ENCODE data around the gene CDHR4. TPM values are rescaled to one million over a fixed set of nuclear protein-coding genes. Genes with fewer than 3 reads are reported as not detected.

The CDHR4 gene
- total RNA-seq, 2 experiments from 2014 or later, result 0.17 TPM; not detected in 1

DNA sequence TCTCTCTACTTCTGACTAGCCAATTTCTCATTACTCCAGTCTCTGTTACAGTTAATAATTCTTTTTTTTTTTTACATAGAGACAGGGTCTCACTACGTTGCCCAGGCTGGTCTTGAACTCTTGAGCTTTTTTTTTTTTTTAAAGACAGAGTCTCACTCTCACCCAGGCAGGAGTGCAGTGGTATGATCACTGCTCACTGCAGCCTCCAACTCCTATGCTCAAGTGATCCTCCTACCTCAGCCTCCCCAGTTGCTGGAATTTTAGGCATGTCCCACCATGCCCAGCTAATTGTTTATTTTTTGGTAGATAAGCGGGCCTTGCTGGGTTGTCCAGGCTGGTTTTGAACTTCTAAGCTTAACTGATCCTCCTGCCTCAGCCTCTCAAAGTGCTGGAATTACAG lies 27.0 kb downstream of the CDHR4 start:
- ATAC-seq (ENCODE audit: poor library complexity) (no peak), DNase-seq (no peak)
- Mint-ChIP-seq H3K36me3 (ENCODE audit: low read depth) (peaks cover 33% of the 10 kb centered on the region), H3K27me3 (no peaks in the 10 kb centered on the region), H3K4me3 (no peak overlapping the region), H3K9me3 (no peaks in the 10 kb centered on the region), H3K27ac (no peak overlapping the region), H3K4me1 (ENCODE audit: low read depth) (peaks cover 51% of the 10 kb centered on the region)
- intact Hi-C loops (cut with DNase I, micrococcal nuclease), result no loop called here
- no peaks in the 10 kb centered on the region for H3K9me3 ChIP-seq (ENCODE audit: control insufficient read depth in 1 of 2, insufficient read depth in 1 of 2, low read length in 2 of 2)
- peaks cover 28% of the 10 kb centered on the region for H3K36me3 ChIP-seq (ENCODE audit: insufficient read depth, low read length)
- no peak overlapping the region for H3K4me3 ChIP-seq (ENCODE audit: low read length)
- H3K27me3 ChIP-seq (ENCODE audit: control insufficient read depth in 1 of 2, insufficient read depth in 2 of 2, low read length in 2 of 2), result no peaks in the 10 kb centered on the region
- TF ChIP-seq, protein P1, sequence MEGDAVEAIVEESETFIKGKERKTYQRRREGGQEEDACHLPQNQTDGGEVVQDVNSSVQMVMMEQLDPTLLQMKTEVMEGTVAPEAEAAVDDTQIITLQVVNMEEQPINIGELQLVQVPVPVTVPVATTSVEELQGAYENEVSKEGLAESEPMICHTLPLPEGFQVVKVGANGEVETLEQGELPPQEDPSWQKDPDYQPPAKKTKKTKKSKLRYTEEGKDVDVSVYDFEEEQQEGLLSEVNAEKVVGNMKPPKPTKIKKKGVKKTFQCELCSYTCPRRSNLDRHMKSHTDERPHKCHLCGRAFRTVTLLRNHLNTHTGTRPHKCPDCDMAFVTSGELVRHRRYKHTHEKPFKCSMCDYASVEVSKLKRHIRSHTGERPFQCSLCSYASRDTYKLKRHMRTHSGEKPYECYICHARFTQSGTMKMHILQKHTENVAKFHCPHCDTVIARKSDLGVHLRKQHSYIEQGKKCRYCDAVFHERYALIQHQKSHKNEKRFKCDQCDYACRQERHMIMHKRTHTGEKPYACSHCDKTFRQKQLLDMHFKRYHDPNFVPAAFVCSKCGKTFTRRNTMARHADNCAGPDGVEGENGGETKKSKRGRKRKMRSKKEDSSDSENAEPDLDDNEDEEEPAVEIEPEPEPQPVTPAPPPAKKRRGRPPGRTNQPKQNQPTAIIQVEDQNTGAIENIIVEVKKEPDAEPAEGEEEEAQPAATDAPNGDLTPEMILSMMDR (IDR thresholded peaks at IDR 0.05), result no peak
- no peak overlapping the region for H3K27ac ChIP-seq (ENCODE audit: low read depth in 1 of 2, low read length in 2 of 2)
- POLR2A ChIA-PET, result interaction anchor here (0.8 kb wide), 1 partner anchor 144 kb away, joined by 4 read pairs; no protein-coding TSS in a partner anchor
- CTCF ChIA-PET, result interaction anchor here (0.8 kb wide), 1 partner anchor 66 kb away, joined by 3 read pairs; no protein-coding TSS in a partner anchor
- peaks cover 7% of the 10 kb centered on the region for H3K4me1 ChIP-seq (ENCODE audit: insufficient read depth, low read length)

- Histone ChIP-seq H3K4me3 (ENCODE audit: low read length) (no peak overlapping the region), H3K36me3 (ENCODE audit: insufficient read depth, low read length) (peaks cover 20% of the 10 kb centered on the region), H3K27ac (ENCODE audit: low read depth in 1 of 2, low read length in 2 of 2) (no peak overlapping the region), H3K4me1 (ENCODE audit: insufficient read depth, low read length) (peaks cover 7% of the 10 kb centered on the region), H3K9me3 (ENCODE audit: control insufficient read depth in 1 of 2, insufficient read depth in 1 of 2, low read length in 2 of 2) (no peaks in the 10 kb centered on the region), H3K27me3 (ENCODE audit: control insufficient read depth in 1 of 2, insufficient read depth in 2 of 2, low read length in 2 of 2) (no peaks in the 10 kb centered on the region)
- H3K4me1 Mint-ChIP-seq (ENCODE audit: low read depth), result peaks cover 45% of the 10 kb centered on the region
- H3K27ac Mint-ChIP-seq, result peak overlapping the region; percentile 27
- DNase-seq (no peak), ATAC-seq (ENCODE audit: poor library complexity) (no peak)
- ChIA-PET CTCF (interaction anchor here (0.8 to 2.9 kb wide), 3 partner anchors 15 to 52 kb away, joined by 3 to 13 read pairs (median 4); partner anchors contain the start of genes AMIGO3, INKA1 and IP6K1), POLR2A (no interaction called here)
- TF ChIP-seq, protein P1 (IDR thresholded peaks at IDR 0.05), result no peak
- no peaks in the 10 kb centered on the region for H3K27me3 Mint-ChIP-seq
- intact Hi-C loops (cut with DNase I, micrococcal nuclease), result no loop called here
- H3K4me3 Mint-ChIP-seq, result no peak overlapping the region
- no peaks in the 10 kb centered on the region for H3K9me3 Mint-ChIP-seq
- H3K36me3 Mint-ChIP-seq (ENCODE audit: low read depth), result peaks cover 27% of the 10 kb centered on the region
Measured at GRCh38 chr3:49771340-49771938, 28.2 kb downstream of the CDHR4 start.

GRCh38 chr3:49769926-49770325 lies 29.7 kb downstream of the CDHR4 start:
- Mint-ChIP-seq H3K4me1 (ENCODE audit: low read depth) (peaks cover 38% of the 10 kb centered on the region), H3K36me3 (ENCODE audit: low read depth) (peaks cover 20% of the 10 kb centered on the region), H3K27ac (no peak overlapping the region), H3K4me3 (no peak overlapping the region), H3K27me3 (no peaks in the 10 kb centered on the region), H3K9me3 (no peaks in the 10 kb centered on the region)
- peaks cover 7% of the 10 kb centered on the region for H3K4me1 ChIP-seq (ENCODE audit: insufficient read depth, low read length)
- ATAC-seq (ENCODE audit: poor library complexity) (no peak), DNase-seq (no peak)
- POLR2A ChIA-PET, result interaction anchor here (1.1 to 1.2 kb wide), 2 partner anchors 13 to 33 kb away, joined by 3 read pairs; partner anchors contain the start of gene INKA1
- CTCF ChIA-PET, result interaction anchor here (2.9 kb wide), 1 partner anchor 33 kb away, joined by 13 read pairs; the partner anchor contains the start of gene INKA1
- TF ChIP-seq, protein P1 (IDR thresholded peaks at IDR 0.05), result no peak
- H3K4me3 ChIP-seq (ENCODE audit: low read length), result no peak overlapping the region
- peaks cover 20% of the 10 kb centered on the region for H3K36me3 ChIP-seq (ENCODE audit: insufficient read depth, low read length)
- H3K27ac ChIP-seq (ENCODE audit: low read depth in 1 of 2, low read length in 2 of 2), result no peak overlapping the region
- no peaks in the 10 kb centered on the region for H3K27me3 ChIP-seq (ENCODE audit: control insufficient read depth in 1 of 2, insufficient read depth in 2 of 2, low read length in 2 of 2)
- intact Hi-C loops (cut with DNase I, micrococcal nuclease), result no loop called here
- no peaks in the 10 kb centered on the region for H3K9me3 ChIP-seq (ENCODE audit: control insufficient read depth in 1 of 2, insufficient read depth in 1 of 2, low read length in 2 of 2)
